PC-9 (cell line): ENCODE data around the gene KAZALD1. TPM values are rescaled to one million over a fixed set of nuclear protein-coding genes. Genes with fewer than 3 reads are reported as not detected.
A peak's percentile ranks its signal among the peaks of the same experiment; 100 is the strongest.

Experiments
- BruUV-seq: library from RNA; stranded (reverse); fragments of 400-500 nt; replicated peaks from 2 replicates; lab custom pipeline; 2021; lab: Mats Ljungman, UMichigan
- CTCF ChIA-PET: fragments of 300-600 bp; sonication (Branson Sonifier 250); formaldehyde crosslinking; loops from one replicate; lab custom pipeline; 2022; ENCODE audit warnings: antibody characterized with exemption; lab: Charles Lee
- POLR2A ChIA-PET: fragments of 300-600 bp; sonication (Branson Sonifier 250); formaldehyde crosslinking; loops from one replicate; lab custom pipeline; 2022; ENCODE audit warnings: antibody characterized with exemption; ENCODE audit not compliant: unreplicated experiment; lab: Charles Lee
- DNase-seq, 2 experiments: peaks; one replicate each; pipeline versions ENCODE4 v3.0.0 to v3.0.0-alpha.2; 2015 to 2022; ENCODE audit warnings: mixed read lengths in 1 of 2
- H2AFZ ChIP-seq: fragments of 200-600 bp; sonication (generic); 2 replicates; pipeline ENCODE4 v1.8.1; 2017; ENCODE audit warnings: antibody characterized with exemption
- H3F3A ChIP-seq: fragments of 200-600 bp; sonication (generic); 2 replicates; pipeline ENCODE4 v1.8.1; 2017; ENCODE audit warnings: antibody characterized with exemption, mild to moderate bottlenecking, low read depth; ENCODE audit not compliant: insufficient read depth
- H3K27ac ChIP-seq: fragments of 200-600 bp; sonication (generic); 2 replicates; pipeline ENCODE4 v1.6.1; 2016; ENCODE audit warnings: mixed run types
- H3K27me3 ChIP-seq: fragments of 200-600 bp; sonication (generic); 2 replicates; pipeline ENCODE4 v1.6.1; 2016; ENCODE audit warnings: low read depth, mixed run types; ENCODE audit not compliant: insufficient read depth
- H3K36me3 ChIP-seq: fragments of 200-600 bp; sonication (generic); 2 replicates; pipeline ENCODE4 v1.6.1; 2016; ENCODE audit warnings: low read depth, mixed run types
- H3K4me1 ChIP-seq: fragments of 200-600 bp; sonication (generic); replicated peaks from 2 replicates; pipeline ENCODE4 v1.6.1; 2016; ENCODE audit warnings: mixed run types; ENCODE audit not compliant: insufficient read depth
- H3K4me2 ChIP-seq: fragments of 200-600 bp; sonication (generic); 2 replicates; pipeline ENCODE4 v1.6.1; 2017; ENCODE audit warnings: mixed run types
- H3K4me3 ChIP-seq: fragments of 200-600 bp; sonication (generic); 2 replicates; pipeline ENCODE4 v1.6.1; 2016; ENCODE audit warnings: mixed run types
- H3K79me2 ChIP-seq: fragments of 200-600 bp; sonication (generic); 2 replicates; pipeline ENCODE4 v1.6.1; 2017; ENCODE audit warnings: low read depth, mixed run types
- H3K9me2 ChIP-seq: fragments of 200-600 bp; sonication (generic); 2 replicates; pipeline ENCODE4 v1.8.1; 2017; ENCODE audit warnings: mild to moderate bottlenecking; ENCODE audit not compliant: insufficient read depth
- H3K9me3 ChIP-seq: fragments of 200-600 bp; sonication (generic); 2 replicates; pipeline ENCODE4 v1.8.1; 2016; ENCODE audit warnings: low read depth; ENCODE audit not compliant: insufficient read depth
- H4K20me1 ChIP-seq: fragments of 200-600 bp; sonication (generic); 2 replicates; pipeline ENCODE4 v1.8.1; 2017; ENCODE audit not compliant: insufficient read depth
- EZH2 ChIP-seq: fragments of 200-600 bp; sonication (generic); IDR thresholded peaks from 2 replicates; pipeline ENCODE4 v1.8.0; 2017; ENCODE audit warnings: antibody characterized with exemption, low read depth
- intact Hi-C: fragments of 100-400 bp; cut with micrococcal nuclease; formaldehyde crosslinking; loops from one replicate; pipeline ENCODE4 v1.10.0; 2022; ENCODE audit not compliant: unreplicated experiment
- total RNA-seq: library from RNA; stranded (reverse); gene quantifications from 2 replicates; pipeline ENCODE4 v1.2.3, GENCODE V29; 2021
- TF ChIP-seq, protein P1 (sequence below): fragments of 200-600 bp; sonication (generic); conservative IDR thresholded peaks from 2 replicates; pipeline ENCODE4 v1.6.1; 2017; ENCODE audit warnings: mixed run types, antibody characterized with exemption, mild to moderate bottlenecking, moderate library complexity

The KAZALD1 gene
- total RNA-seq, 1 experiment from 2014 or later, result 19.7 TPM

GRCh38 chr10:101095550-101096213 is 33.9 kb downstream of the KAZALD1 start:
- CTCF ChIA-PET, result interaction anchor here (0.5 to 1.8 kb wide), 5 partner anchors 28 to 1092 kb away, joined by 3 to 20 read pairs (median 4); no protein-coding TSS in a partner anchor
- Histone ChIP-seq H2AFZ (no peak overlapping the region), H3K4me3 (no peak overlapping the region), H3K27ac (no peak overlapping the region), H3K9me2 (no peaks in the 10 kb centered on the region), H3K9me3 (no peaks in the 10 kb centered on the region), H3K4me1 (no peaks in the 10 kb centered on the region), H3K36me3 (no peaks in the 10 kb centered on the region), H4K20me1 (no peaks in the 10 kb centered on the region), H3K4me2 (no peak overlapping the region), H3F3A (no peaks in the 10 kb centered on the region), H3K27me3 (peaks cover 38% of the 10 kb centered on the region), H3K79me2 (no peaks in the 10 kb centered on the region)
- DNase-seq, result peak; percentile 55 to 68
- TF ChIP-seq EZH2, result no peak
- TF ChIP-seq, protein P1, sequence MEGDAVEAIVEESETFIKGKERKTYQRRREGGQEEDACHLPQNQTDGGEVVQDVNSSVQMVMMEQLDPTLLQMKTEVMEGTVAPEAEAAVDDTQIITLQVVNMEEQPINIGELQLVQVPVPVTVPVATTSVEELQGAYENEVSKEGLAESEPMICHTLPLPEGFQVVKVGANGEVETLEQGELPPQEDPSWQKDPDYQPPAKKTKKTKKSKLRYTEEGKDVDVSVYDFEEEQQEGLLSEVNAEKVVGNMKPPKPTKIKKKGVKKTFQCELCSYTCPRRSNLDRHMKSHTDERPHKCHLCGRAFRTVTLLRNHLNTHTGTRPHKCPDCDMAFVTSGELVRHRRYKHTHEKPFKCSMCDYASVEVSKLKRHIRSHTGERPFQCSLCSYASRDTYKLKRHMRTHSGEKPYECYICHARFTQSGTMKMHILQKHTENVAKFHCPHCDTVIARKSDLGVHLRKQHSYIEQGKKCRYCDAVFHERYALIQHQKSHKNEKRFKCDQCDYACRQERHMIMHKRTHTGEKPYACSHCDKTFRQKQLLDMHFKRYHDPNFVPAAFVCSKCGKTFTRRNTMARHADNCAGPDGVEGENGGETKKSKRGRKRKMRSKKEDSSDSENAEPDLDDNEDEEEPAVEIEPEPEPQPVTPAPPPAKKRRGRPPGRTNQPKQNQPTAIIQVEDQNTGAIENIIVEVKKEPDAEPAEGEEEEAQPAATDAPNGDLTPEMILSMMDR, result peak; percentile 79
- POLR2A ChIA-PET, result interaction anchor here (0.6 kb wide), 1 partner anchor 174 kb away, joined by 4 read pairs; no protein-coding TSS in a partner anchor
- intact Hi-C loops, result loop anchor here (1.0 kb wide), 1 partner anchor 47 kb away; no protein-coding TSS in a partner anchor
- no TSS peak for BruUV-seq

DNA sequence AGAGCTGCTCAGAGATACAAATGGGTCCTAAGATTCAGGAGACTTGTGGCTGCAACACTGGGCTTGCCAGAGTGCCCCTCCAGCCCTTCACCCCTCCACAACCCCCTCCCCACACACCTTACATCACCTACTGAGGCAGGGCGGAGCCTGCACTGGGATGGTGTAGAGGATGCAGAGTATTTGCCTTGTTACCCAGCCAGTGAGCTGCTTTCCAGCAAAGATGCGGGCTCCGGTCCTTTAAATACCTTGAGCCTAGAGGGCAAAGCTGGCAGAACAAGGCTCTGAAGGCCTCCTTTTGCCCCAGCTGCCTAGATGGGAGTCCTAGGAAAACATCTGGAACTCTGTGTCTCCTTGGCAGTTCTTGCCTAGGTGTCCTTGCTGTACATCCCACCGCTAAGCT is 34.6 kb downstream of the KAZALD1 start:
- Histone ChIP-seq H3K4me1 (no peaks in the 10 kb centered on the region), H4K20me1 (no peaks in the 10 kb centered on the region), H3K36me3 (no peaks in the 10 kb centered on the region), H3K79me2 (no peaks in the 10 kb centered on the region), H3F3A (no peaks in the 10 kb centered on the region), H3K9me2 (no peaks in the 10 kb centered on the region), H2AFZ (no peak overlapping the region), H3K4me2 (no peak overlapping the region), H3K27me3 (peaks cover 45% of the 10 kb centered on the region), H3K9me3 (no peaks in the 10 kb centered on the region), H3K27ac (no peak overlapping the region), H3K4me3 (no peak overlapping the region)
- no peak for DNase-seq
- TF ChIP-seq, protein P1, result no peak
- no peak for TF ChIP-seq EZH2
- no TSS peak for BruUV-seq
- ChIA-PET CTCF (interaction anchor here (0.9 to 1.8 kb wide), 2 partner anchors 27 to 46 kb away, joined by 4 to 20 read pairs; no protein-coding TSS in a partner anchor), POLR2A (no interaction called here)
- intact Hi-C loops, result no loop called here

GRCh38 chr10:101097881-101098280 is 36.1 kb downstream of the KAZALD1 start:
- no peak overlapping the region for H3K4me2 ChIP-seq
- H4K20me1 ChIP-seq, result no peaks in the 10 kb centered on the region
- no peaks in the 10 kb centered on the region for H3K9me3 ChIP-seq
- ChIA-PET CTCF (interaction anchor here (0.6 kb wide), 1 partner anchor 314 kb away, joined by 3 read pairs; no protein-coding TSS in a partner anchor), POLR2A (interaction anchor here (0.6 kb wide), 1 partner anchor 83 kb away, joined by 3 read pairs; no protein-coding TSS in a partner anchor)
- no peaks in the 10 kb centered on the region for H3K9me2 ChIP-seq
- no peak for DNase-seq
- no peak overlapping the region for H2AFZ ChIP-seq
- peaks cover 47% of the 10 kb centered on the region for H3K27me3 ChIP-seq
- BruUV-seq, result no TSS peak
- H3K4me1 ChIP-seq, result no peaks in the 10 kb centered on the region
- intact Hi-C loops, result no loop called here
- TF ChIP-seq EZH2, result no peak
- TF ChIP-seq, protein P1, result no peak
- H3K4me3 ChIP-seq, result no peak overlapping the region
- H3F3A ChIP-seq, result no peaks in the 10 kb centered on the region
- no peaks in the 10 kb centered on the region for H3K36me3 ChIP-seq
- no peaks in the 10 kb centered on the region for H3K79me2 ChIP-seq
- H3K27ac ChIP-seq, result no peak overlapping the region
